HG03159 (cell line): Measurements from ENCODE around the gene KLK1.
"Not testable (repeated sequence)": the region's sequence is repeated elsewhere in the genome, so short reads cannot be mapped to it uniquely, and the experiment has no call there.

Experiments used
- ATAC-seq: cut with Tn5 transposase; IDR thresholded peaks from one replicate; pipeline ENCODE4 v1.9.1; 2021; ENCODE audit warnings: mild to moderate bottlenecking, moderate library complexity; ENCODE audit not compliant: unreplicated experiment

The KLK1 gene

DNA sequence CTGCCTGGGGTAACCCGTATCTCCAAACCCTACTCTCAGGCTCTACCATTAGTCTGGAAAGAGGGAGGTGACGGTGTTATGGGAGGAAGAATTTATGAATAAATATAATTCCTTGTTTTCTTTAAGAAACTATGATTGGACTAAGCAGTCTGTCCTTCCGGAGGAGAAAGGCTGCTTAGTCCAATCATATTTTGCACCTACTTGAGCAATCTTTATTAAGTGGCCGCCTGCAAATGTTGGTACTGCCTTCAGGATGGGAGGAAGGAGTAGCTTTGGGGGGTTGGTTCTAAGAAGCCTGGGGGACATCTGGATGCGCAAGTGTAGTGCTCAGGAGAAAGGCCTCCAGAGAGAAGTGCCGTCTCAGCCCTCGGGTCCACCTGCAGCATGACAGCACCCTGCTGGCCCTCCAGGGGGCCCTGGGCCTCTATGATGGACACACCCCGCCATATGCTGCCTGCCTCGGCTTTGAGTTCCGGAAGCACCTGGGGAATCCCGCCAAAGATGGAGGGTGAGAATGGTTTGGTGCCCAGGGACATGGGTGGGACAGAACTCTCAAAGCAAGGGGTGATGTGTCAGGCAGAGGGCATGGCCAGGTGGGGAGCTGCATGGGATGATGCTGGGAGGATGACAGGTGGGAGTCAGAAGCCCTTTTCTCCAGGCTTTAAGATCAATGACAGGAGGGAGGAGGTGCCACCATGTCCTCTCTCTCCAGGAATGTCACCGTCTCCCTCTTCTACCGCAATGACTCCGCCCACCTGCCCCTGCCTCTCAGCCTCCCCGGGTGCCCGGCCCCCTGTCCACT, 29.3 kb downstream of the KLK1 start:
- ATAC-seq: no peak

DNA sequence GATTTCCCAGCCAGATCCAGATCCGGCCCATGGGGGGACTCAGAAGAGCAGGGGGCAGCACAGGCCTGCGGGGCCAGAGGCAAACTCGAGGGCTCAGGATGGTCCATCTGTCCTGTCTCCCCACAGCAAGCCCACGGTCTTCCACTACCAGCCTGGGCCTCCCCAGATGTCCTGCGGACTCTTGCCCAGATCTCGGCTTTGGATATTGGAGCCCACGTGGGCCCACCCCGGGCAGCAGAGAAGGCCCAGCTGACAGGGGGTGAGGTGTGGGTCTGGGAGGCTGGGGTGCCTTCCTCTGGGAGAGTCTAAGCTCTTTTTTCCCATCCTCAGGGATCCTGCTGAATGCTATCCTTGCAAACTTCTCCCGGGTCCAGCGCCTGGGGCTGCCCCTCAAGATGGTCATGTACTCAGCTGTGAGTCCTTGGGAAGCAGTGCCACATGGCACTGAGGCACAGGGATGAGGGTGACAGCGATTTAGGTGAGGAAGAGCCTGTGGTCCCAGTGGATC, 30.0 kb downstream of the KLK1 start:
- ATAC-seq: no peak

DNA sequence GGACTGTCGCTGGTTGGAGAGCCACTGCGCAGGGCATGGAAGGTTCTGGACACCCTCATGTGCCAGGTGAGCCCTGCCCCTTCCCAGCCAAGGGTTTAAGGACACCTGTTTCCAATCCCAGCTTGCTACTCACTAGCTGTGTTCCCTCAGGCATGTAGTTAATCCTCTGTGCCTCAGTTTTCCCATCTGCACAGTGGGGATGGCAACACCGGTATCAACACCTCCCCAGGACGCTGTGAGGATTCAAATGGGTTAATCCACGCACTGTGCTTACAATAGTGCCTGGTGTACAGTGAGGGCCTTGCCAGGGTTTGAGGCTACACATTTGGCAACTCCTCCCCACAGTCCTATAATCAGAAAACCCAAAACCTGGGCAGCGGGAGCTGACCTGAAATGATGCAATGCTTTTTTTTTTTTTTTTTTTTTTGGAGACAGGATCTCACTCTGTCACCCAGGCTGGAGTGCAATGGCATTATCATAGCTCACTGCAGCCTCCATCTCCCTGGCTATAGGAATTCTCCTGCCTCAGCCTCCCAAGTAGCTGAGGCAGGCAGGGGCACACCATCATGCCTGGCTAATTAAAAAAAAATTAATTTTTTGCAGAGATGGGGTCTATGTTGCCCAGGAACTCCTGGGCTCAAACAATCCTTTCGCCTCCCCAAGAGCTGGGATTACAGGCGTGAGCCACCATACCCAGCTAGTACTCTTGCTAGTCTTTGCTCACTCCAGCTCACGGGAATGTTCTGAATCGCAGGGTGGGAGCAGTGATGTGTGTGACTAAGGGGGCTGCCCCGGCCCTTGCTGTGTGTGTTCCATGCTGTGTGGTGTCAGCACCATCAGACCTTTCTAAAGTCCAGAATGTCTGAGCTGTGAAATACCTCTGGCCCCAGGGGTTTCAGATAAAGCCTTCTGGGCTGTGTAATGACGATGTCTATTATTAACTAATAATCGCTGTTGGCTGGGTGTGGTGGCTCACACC, 31.0 kb downstream of the KLK1 start:
- ATAC-seq: no peak

DNA sequence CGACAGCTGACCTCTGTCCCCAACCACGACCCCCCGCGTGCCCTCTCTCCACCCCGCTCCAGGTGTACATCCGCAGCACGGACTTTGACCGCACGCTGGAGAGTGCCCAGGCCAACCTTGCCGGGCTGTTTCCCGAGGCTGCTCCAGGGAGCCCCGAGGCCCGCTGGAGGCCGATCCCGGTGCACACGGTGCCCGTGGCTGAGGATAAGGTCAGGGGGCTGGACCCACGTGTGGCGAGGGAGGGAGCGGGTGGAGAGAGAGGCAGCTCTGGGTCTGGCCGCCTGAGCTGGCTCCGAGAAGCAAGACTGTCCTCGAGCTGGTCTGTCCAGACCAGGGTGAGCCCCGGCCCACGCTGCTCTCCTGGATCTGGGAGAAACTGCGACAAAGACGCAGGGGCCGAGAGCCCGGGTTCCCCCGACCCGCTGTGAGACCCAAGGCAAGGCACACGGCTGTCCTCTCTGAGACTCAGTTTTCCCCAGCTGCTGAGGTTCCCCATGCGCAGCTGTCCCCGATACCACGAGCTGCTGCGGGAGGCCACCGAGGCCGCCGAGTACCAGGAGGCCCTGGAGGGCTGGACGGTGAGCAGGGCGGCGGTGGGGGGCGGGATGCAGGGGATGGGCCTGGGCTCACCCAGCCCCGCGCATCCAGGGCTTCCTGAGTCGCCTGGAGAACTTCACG, 31.9 kb downstream of the KLK1 start:
- no peak for ATAC-seq

DNA sequence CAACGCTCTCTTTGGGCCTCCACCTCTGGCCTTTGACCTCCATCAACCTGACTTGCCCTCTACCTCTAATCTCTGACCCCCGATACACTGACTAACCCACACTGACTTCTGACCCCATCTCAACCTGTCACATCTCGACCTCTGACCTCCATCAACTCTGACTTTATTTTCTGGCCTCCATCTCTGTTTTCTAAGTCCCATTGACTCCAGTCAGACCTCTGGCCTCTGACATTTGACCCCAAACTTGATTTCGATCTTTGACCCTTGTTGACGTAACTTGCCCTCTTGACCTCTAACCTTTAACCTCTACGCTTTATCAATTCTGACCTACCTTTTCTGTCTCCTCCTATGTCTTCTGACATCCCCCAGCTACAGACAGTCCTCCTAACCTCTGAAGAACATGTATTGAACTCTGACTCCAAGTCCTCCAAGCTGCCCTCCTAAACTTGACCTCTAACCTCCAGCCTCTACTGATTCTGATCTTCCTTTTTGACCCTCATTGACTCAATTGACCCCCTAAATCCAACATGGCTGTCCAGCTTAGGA, 32.6 kb downstream of the KLK1 start:
- no peak for ATAC-seq

DNA sequence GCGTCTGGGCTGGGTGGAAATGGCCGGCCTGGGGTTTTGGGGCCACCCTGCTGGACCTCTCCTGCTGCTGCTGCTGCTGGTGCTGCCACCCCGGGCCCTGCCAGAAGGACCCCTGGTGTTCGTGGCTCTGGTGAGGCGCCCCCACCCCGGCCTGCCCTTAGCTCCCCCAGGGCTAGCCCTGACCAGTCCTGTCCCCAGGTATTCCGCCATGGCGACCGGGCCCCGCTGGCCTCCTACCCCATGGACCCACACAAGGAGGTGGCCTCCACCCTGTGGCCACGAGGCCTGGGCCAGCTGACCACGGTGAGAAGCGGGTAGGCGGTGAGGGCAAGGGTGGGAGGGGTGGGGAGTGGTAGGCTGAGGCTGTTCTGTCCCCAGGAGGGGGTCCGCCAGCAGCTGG, 33.2 kb downstream of the KLK1 start, which contains the start of gene ACP4:
Gene ACP4 (plus strand): TSS at position 20 of the 400 bp plus-strand sequence. CDS start 0 bp downstream, at position 20.
- no peak for ATAC-seq

DNA sequence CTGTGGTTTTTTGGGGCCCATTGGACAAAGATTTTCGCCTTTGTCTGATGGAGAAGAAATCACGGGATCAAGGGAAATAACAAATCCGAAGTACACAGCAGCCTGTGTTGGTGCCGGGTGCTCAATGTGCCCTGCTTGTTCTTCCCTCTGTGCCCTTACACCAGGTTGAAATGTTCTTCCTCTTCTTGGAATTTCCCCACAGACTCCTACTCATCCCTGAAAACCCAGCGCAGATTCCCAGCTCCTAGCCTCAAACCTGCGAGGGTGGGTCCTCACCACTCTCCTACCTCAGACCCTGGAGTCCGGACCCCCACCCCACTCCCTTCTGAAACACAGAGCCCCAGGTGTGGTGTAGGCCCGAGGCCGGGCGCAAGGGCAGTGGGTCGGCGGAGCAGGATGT, 38.3 kb downstream of the KLK1 start:
- ATAC-seq: no peak

DNA sequence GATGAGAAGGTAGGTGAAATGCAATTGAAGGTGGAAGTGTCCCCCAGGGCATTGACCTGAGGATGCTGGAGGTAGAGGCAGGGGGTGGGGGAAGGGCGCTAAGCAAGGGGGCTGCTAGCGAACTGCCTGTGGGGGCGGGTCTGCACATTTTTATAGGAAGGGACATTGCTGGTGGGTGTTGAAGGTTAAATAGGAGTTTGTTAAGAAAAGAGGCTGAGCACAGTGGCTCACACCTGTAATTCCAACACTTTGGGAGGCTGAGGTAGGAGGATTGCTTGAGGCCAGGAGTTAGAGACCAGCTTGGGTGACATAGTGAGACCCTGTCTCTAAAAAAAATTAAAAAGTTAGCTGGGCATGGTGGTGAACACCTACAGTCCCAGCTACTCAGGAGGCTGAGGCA, 38.9 kb downstream of the KLK1 start:
- ATAC-seq: no peak

DNA sequence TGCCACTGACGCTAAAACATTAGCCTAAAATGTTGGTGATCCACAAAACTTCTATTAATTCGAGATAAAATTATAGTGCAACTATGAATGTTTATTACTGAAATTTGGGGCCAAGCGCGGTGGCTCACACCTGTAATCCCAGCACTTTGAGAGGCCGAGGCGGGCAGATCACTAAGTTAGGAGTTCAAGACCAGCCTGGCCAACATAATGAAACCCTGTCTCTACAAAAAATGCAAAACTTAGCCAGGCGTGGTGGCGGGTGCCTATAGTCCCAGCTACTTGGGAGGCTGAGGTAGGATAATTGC, 39.8 kb downstream of the KLK1 start:
- not testable (repeated sequence) for ATAC-seq

DNA sequence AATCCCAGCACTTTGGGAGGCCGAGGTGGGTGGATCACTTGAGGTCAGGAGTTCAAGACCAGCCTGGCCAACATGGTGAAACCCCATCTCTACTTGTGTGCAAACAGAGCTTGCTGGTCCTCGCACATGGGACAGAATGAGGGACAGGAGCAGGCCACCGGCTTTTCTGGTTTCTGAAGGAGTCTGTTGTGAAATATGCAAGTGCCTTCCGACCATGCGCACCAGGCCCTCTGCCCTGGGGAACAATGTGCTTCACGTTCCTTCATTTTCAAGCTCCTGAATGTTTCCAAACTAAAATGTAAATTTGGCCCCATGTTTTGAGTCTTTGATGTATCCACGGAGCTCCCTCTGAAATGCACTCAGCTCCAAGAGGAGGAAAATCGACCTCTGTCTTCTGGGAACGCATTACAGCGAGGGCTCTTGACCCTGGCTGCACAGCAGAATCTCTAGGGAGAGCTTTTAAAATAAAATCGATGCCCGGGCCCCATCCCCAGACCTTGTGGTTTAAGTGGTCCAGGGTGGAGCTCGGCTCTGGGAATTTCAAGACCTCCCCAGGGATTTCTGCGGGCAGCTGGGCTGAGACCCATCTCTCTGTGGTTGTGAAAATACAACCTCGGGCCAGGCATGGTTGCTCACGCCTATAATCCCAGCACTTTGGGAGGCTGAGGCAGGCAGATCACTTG, 42.7 kb downstream of the KLK1 start:
- ATAC-seq: no peak

DNA sequence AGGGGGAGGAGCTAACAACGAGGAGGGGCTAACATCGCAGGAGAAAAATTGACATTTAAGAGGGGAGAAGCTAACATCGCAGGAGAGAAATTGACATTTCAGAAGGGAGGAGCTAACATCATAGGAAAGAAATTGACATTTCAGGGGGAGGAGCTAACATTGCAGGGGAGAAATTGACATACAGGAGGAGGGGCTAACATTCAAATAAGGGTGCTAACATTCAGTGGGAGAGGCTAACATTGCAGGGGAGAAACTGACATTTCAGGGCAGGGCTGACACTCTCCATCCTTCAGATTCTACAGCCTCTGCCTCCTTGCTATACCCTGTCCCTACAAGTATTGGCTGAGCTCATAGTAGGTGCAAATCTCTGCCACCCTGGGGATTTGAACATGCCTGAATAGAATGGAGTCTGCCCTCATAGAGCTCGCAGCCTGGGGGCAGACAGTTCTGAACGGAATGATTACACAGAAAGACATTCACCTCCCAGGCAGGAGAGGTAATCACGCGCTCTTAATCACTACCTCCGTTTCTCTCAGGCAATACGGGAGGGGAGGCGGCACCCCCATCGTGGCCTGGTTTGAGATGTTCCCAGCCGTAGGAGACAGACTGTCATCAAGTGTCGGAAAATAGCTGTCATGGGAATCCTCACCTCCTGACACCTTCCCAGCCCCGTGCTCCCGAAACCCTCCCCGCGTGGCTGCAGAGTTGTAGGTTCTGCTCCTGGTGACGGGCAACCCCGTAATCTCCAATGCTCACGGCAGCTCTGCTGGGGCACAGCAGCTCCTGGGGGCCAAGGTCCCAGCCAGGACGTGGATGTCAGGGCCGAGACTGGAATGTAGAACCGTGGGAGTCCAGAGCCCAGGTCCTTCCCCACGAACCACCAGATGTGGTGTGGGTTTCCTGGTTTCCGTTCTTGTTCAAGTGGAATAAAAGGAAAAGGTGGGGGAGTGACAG, 43.8 kb downstream of the KLK1 start:
- ATAC-seq: no peak

DNA sequence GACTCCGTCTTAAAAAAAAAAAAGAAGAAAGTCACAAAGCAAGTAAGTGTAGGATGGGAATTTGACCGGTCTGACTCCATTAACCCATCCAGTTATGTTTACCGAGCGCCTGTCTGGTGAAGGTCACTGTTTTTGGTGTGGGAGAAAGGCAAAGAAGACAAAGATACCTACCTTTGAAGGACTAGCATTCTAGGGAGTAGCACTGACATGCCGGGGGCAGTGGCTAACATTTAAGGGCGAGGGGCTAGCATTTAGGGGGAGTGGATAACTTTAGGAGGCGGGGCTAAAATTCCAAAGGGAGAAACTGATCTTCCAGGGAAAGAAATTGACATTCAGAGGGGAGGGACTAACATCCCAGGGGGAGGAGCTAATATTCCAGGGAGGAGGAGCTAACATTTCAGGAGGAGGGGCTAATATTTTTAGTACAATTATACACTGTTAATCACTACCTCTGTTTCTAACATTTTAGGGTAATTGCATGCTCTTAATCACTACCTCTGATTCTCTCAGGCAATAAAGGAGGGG, 44.6 kb downstream of the KLK1 start:
- ATAC-seq: no peak

DNA sequence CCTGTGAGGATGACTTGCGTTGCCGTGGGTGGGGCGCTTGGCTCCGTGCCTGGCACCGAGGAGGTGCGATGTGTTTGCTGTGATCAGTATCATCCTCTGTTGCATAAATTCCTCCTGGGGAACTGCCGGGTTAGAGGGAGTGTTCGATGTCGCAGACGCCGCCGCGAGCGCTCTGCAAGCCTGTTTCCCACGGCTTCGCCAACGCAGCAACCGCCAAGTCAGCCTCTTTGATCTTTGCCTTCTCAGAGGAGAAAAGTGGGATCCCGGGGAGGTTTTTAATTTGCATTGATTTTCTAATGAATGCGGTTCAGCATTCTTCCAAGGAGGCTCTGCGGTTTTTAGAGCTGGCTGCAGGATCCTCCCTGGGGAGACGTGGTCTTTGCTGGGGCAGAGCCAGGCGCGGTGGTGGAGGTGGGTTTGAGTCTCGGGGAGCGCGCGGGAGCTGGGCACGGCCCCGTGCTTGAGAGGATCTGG, 45.7 kb downstream of the KLK1 start:
- no peak for ATAC-seq

DNA sequence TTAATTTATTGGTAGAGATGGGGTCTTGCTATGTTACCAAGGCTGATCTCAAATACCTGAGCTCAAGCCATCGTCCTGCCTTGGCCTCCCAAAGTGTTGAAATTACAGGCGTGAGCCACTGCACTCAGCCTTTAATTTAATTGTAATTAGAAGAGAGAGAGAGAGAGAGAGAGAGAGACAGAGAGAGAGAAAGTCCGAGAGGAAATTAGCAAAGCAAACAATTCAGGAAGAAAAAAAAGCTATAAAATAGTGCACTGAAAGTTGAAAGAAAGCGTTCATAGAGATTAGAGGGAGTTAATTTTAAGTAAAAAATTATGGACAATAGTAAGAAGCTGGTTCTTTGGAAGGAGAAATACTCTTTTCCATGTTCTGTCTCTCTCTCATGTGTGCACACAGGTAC, 46.3 kb downstream of the KLK1 start:
- no peak for ATAC-seq

DNA sequence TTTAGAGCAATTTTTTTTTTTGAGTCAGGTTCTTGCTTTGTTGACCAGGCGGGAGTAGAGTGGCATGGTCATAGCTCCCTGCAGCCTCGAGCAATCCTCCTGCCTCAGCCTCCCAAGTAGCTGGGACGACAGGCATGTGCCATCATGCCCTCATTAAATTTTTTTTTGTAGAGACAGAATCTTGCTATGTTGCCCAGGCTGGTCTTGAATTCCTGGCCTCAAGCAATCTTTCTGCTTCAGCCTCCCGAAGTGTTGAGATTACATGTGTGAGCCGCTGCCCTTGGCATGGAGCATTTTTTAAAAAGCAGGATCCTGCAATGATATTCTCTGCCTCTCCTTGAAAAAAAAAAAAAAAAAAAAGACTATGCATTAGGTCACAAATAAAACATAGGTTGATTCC, 47.5 kb downstream of the KLK1 start:
- ATAC-seq: no peak

DNA sequence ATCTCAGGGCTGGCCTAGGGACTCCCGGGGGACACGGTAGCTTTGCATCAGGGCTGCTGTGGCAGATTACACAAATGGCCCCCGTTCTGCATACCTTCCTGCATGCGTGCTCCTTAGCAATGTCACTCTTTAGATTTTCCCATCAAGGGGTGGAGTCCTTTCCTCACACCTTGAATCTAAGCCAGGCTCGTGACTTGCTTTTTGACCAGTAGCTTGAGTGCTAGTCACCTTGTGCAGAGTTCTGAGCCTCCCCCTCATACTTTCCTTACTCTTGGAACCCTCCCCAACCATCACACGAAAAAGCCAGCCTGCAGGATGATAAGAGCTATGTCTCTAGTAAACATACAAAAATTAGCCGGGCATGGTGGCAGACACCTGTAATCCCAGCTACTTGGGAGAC, 50.1 kb downstream of the KLK1 start:
- not testable (repeated sequence) for ATAC-seq

DNA sequence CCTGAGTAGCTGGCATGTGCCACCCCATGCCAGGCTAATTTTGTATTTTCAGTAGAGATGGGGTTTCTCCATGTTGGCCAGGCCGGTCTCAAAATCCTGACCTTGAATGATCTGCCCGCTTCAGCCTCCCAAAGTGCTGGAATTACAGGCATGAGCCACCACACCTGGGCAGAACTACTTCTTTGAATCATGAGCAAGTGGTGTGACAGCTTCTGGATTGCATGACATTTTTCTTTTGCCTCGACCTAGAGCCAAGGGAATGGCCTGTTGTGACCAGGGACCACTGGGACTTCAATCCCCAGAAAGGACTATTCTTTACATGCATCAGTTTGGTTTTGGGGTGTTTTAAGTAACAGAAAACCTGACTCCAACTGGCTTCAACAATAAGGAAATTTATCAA, 50.7 kb downstream of the KLK1 start:
- not testable (repeated sequence) for ATAC-seq

DNA sequence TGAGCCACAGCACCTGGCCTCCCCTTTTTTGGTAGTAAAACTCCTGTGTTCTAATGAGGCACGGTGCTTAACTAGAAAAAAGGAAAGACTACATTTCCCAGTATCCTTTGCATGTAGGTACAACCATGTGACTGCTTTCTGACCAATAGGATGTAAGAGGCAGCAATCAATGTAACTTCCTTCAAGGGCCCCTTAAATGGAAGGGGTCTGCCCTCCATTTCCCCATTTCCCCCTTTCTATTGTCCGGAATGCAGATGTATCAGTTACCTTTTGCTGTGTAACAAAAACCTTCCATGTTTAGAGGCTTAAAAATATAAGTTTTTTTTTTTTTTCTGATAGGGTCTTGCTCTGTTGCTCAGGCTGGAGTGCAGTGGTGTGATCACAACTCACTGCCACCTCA, 51.1 kb downstream of the KLK1 start:
- no peak for ATAC-seq

DNA sequence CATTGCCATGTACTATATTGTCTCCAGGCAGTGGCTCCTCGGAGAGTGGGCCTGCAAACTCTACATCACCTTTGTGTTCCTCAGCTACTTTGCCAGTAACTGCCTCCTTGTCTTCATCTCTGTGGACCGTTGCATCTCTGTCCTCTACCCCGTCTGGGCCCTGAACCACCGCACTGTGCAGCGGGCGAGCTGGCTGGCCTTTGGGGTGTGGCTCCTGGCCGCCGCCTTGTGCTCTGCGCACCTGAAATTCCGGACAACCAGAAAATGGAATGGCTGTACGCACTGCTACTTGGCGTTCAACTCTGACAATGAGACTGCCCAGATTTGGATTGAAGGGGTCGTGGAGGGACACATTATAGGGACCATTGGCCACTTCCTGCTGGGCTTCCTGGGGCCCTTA, 52.7 kb downstream of the KLK1 start:
- ATAC-seq: no peak
